ENCODE results near the gene TRIP6.
"Not testable (repeated sequence)": the region's sequence is repeated elsewhere in the genome, so short reads cannot be mapped to it uniquely, and the experiment has no call there.

Gene TRIP6

DNA sequence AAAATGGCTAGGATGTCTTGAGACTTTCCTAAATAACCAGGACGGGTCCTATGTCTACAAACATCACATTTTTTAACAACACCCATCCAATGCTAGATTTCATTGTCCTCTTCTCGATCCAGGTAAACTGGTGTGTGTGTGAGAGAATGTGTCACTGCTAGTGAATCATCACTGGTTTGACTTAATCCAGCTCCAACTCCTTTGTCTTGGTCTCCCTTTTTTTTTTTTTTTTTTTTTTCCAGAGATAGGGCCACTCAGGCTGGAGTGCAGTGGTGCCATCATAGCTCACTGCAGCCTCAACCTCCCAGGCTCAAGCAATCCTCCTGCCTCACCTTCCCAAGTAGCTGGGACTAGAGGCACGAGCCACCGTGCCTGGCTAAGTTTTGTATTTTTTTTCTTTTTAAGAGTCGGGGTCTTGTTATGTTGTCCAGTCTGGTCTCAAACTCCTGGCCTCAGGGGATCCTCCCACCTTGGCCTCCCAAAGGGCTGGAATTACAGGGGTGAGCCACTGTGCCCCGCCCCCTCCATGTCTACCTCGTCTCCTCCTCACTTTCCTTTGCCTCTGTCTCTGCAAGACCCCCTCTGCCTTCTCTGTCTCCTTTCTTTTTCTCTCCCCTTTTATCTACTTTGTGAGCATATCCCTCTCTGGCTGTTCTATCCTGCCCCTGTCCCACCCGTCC is 24.5 kb downstream of the TRIP6 start:
- no peak for DNase-seq

DNA sequence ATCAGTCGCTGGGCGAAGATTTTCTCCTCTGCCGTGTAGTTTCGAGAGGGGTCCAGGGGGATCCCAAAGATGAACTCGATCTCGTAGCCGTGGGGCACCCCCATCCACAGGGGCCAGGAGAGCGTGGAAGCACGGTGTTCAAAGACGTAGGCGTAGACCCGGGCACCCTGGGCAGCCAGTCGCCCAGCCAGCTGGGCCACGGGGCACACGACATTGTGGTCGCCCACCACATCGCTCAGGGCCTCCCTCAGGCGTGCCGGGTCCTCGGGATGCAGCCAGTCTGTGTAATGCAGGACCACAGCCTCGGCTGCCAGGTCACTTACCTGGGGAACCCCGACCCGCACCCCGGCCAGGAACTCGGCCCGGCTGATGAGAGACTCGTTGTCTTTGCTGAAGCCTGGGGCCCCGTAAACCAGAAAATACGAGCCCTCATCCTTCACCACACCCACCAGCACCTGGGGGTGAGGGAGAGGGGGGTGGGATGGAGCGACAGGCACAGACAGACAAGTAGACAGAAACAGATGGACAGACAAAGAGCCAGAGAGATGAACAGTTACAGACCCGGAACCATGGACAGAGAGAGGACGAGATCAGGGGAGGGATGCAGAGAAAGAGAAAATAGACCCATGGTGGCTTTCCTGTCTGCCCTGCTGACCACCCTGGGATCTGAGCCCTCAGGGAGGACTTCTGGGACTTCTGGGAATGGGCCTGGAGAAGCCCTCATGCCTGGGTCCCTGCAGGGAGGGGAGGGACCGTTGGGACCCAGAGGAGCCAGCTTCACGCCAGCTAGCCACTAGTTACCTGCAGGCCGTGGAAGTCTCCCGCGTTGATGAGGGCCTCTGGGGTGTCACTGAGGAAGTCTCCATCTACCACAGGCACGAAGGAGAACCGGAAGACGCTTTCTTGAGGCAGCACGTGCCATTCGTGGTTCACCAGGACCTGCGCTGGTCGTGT is 25.5 kb downstream of the TRIP6 start:
- no peak for DNase-seq

DNA sequence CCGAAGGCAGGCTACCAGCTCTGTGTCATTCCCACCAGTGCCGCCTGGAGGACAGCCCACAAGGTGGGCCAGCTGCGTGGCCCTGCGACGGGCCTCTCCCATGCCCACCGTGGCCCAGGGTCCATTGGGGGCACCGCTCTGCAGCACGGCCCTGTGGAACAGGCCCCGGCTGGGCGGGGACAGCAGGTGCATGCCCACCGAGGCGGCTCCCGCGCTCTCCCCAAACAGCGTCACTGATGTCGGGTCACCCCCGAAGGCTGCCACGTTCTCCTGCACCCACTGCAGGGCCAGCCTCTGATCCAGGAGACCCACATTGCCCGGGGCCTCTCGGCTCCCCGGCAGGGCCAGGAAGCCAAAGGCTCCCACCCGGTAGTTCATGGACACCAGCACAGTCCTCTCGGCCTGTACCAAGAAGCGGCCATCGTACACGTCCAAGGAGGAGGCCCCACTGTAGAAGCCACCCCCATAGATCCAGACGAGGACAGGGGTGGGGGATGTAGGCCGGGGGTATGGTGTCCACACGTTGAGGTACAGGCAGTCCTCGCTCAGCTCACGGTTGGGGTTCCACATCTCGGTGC is 26.2 kb downstream of the TRIP6 start:
- DNase-seq = no peak

DNA sequence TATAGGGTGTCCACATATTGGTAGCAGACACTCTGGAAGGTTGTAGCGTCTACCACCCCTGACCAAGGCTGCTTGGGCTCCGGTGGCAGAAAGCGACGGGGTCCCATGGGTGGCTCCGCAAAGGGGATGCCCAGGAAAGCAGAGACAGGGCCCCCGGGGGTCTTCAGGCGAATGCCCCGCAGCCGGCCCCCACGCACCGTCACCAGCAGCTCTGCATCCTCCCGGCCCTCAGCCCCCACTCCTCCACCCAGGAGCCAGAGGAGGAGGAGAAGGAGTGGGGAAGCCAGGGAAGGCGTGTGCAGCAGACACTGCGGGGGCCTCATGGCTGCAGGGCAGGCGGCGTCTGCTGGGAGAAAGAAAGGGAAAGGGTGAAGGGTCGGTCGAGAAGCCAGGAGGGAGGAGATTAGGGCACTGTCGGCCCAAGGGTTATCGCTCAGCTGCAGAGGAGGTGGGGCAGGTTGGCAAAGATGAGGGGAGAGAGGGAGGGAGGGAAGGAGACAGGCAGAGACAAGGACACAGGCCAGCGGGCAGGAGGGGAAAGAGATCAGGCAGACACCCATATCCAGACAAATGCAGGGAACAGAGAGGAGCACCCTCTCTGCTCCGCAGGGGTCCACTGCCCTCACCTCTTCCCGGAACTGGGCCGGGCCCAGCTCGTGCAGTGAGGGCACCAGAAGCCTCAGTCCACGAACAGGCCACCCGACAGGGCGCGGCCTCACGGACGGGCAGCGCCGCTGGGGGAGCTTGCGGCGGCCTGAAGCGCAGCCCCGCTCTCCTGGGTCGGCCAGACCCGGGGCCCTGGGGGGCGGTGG is 26.9 kb downstream of the TRIP6 start:
- DNase-seq = no peak

DNA sequence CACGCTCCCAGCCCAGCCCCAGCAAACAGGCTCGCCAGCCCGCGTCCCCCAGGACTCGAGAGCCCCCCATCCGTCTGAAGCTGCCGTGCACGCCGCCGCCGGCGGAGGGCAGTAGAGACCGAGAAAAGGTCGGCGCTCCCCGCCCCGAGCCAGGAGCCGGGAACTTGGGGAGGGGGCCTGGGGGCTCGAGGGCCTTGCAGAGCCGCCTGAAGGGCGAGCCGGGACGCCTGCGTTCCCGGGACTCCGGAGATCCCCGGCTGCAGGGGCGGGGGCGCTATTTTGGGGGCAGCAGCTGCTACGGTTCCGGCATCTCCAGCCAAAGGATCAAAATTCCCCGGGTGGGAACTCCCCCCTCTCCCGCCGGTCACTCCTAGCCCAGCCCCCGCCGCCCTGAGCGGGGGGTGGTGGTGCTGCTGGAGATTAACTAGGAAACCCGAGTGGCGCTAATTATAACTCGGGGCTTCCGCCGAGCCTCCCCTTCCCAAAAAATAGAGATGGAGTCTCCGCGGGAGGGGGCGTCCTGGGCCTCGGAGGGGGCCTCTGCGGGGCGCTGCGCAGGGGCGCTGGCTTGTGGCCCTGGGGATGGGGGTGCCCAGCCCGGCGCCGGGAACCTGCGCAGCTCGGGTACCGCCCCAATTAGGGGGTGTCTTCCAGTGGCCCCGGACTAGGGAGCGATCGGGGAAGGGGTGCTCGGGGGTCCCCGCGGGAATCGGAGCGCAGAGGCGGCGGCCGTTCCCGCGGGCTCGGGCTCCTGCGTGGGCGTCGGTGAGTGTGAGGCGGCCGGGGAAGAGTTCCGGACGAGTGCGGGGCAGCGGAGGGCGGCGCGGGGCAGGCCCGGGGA is 27.9 kb downstream of the TRIP6 start:
- peak; percentile 18 to 40 for DNase-seq

DNA sequence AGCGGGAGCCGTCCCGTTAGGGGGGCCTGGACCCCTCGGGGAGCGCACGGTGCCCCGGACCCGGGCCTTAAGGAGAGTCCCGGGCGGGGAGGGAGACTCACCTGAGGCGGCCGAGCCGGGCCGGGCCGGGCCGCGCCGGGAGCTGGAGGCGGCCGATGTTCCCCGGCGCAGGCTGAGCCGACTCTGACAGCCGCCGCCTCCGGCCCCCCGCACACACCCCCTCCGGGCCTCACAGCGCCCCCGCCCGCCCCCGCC is 28.4 kb downstream of the TRIP6 start, which contains the start of gene ACHE:
TSS of gene ACHE (minus strand) at position 188 of the 255 bp plus-strand sequence. CDS start 1,656 bp downstream, outside the sequence.
- no peak for DNase-seq

DNA sequence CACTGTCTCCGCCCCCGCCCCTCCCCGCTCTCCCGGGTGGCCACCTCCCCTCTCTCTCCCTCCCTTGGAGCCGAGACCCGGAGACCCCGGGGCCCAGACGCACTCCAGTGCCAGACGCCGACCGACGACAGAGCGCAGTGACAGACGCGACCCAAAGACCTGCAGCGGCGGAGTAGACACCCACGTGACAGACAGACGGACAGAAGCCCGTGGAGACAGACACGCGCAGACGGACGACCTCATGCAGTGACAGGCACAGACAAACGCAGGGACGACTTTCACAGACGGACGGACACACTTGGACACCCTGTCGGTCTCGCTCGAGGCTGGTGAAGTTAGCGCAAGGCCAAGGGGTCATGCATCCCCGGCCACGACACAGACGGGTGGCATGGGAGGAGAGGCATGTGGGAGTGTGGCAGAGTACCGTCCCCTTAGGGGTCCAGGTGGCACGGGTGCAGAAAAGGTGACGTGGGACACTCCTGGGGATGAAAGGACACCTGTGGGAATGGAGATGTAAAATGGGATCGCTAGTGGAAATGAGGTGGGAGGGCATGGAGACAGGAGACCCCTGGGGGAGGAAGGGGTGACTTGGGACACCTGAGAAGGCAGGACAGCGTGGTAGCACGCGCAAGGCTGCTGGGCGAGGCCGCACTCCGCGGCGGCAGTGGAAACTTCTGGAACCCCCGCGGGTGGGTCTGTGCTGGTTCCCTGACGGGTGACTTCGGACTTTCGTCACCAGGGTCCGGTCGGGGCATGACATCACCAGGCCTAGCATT is 29.0 kb downstream of the TRIP6 start:
- DNase-seq = peak; percentile 17 to 35

DNA sequence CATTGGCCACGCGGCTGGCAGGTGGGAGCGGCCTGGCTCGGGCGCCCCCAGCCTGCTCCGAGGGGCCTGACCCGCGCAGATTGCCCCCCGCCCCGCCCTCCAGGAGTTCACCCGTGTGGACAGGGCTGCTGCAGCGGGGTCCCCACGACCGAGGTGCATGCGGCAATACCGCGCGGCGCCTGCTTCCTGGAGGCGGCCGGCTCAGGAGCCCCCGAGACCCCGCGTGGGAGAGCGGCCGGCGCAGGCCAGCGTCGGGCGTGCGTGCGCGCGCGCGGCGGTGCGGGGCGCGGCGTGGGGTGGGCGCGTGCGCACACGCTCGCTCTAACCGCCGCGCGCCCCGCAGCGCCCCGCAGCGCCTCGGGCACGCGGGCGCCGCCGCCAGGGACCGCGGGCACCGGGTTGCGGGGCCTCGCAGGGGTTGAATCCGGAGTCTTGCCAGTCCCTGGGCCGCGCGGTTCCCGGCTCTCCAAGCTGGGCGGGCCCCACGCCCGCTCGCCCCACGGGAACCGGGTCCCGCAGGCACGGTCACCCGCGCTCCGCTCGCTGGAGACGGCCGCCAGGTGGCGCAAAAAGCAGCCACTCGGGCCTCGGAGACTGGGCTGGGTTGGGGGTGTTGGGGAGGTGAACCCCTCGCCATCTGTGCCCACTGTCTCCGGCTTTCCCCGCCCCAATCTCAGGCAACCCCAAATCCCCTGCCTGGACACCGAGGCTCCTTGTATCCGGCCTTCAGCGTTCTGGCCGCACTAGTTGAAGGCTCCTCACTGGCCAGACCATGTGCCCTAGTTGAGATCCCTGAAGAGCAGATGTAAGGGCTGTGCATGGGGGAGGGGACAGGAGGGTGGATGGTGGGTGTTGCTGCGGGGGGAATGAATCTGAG is 29.8 kb downstream of the TRIP6 start:
- DNase-seq = peak; percentile 44 to 51

DNA sequence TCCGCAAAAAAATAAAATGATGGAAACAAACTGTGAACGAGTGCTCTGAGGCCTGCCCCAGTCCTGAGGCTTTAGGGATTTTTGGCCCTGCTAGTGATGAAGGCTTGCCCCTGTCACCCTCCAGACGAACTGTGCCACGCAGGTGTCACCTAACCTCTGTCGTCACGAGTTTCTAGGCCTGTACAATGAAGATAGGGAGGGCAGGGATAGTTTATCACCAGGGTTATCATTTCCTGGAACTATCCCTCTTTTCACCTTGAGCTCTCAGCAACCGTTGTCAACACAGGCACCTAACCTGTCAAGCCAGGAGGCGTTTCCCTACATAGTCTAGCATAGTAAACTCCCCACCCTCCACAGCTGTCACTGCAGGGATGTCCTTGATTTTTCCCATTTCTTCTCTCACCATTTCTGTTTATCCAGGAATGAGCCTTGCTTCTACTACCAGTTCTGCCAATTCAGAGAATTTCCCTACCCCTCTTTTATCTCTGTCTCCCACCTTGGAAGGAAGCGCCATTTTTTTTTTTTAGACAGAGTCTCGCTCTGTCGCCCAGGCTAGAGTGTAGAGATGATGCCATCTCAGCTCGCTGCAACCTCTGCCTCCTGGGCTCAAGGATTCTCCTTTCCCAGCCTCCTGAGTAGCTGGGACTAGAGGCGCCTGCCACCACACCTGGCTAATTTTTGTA is 30.7 kb downstream of the TRIP6 start:
- DNase-seq = no peak

DNA sequence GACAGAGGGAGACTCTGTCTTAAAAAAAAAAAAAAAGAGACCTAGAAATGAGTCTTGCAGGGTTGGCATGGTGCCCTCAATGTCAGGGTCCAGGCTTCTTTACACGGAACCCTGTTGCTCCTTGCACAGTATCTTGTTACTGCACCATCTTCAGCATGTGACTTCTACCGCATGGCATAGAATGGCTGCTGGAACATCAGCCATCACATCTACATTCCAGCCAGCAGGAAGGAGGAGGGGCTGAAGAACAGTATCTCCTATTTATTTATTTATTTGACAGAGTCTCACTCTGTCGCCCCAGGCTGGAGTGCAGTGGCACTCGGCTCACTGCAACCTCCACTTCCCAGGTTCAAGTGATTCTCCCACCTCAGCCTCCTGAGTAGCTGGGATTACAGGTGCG is 32.2 kb downstream of the TRIP6 start:
- no peak for DNase-seq

DNA sequence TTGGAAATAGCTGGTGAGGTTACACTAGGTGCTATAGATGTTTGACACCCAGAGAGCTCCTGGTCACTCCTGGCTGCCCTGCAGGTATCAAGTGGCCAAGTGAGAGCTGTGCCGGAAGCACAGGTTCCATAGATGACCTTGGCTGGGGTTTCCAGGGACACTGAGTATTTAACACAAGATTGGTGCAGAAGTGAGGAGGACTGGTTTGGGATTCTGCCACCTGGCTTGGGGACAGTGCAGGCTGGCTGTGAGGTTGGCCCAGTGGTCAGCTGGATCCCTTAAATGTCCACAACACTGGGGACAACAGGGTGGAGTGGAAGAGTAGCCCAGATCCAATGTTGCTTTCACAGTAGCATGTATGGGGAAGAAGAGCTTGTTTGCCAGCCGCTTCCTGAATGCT is 33.8 kb downstream of the TRIP6 start:
- no peak for DNase-seq

DNA sequence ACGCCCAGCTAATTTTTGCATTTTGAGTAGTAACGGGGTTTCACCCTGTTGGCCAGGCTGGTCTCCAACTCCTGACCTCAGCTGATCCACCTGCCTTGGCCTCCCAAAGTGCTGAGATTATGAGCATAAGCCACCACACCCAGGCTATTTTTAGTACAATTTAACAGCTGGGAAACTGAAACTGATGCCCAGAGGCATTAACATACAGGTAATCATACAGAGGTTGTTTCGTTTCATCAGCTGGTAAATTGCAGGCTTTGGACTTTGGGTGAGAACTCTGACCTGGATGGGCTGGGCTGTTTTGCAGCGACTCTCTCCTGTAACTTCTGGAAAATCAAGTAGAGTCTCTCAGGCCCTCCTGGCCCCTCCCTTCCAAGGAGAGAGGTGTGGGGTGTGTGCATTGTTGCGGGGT is 34.7 kb downstream of the TRIP6 start:
- DNase-seq = no peak

DNA sequence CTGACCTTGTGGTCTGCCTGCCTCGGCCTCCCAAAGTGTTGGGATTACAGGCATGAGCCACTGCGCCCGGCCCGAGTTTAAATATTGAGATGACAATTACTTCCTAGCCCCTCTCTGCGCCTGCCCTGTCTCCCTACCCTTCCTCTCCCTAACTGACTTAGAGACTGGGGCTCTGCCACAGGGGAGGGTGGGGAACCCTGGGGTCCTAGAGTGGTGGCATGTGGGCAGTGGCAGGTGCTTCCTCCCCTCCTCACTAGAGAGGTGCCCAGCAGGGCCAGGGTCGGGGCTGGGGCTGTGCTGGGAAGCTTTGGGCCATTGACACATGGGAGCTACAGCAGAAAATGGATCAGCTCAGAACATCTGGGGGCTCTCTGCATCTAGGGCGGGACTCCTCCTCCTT is 35.5 kb downstream of the TRIP6 start:
- DNase-seq = no peak

DNA sequence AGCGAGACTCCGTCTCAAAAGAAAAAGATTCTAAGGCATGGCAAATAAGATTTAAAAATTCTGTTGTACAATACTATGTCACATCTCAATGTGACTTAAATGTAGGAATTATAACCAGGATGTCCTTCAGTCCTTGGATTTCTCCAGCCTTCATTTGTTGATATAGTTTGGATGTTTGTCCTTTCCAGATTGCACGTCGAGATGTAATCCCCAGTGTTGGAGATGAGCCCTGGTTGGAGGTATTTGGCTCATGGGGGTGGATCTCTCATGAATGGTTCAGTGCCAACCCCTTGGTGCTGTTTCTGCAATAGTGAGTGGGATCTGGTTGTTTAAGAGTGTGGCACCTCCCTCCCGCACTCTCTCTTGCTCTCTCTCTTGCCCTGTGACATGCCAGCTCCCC is 41.3 kb downstream of the TRIP6 start:
- DNase-seq = no peak

DNA sequence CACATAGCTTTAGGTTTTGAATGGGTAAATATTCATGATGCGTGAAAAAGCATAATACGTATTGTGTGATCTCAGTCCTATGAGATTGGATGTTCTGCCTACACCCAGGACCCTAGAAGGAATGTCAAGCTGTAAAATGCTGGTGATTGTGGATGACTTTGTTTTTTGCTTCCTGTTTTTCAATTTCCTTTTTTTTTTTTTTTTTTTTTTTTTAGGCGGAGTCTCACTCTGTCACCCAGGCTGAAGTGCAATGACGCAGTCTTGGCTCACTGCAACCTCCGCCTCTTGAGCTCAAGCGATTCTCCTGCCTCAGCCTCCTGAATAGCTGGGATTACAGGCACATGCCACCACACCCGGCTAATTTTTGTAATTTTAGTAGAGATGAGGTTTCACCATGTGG is 43.3 kb downstream of the TRIP6 start:
- DNase-seq = not testable (repeated sequence)

DNA sequence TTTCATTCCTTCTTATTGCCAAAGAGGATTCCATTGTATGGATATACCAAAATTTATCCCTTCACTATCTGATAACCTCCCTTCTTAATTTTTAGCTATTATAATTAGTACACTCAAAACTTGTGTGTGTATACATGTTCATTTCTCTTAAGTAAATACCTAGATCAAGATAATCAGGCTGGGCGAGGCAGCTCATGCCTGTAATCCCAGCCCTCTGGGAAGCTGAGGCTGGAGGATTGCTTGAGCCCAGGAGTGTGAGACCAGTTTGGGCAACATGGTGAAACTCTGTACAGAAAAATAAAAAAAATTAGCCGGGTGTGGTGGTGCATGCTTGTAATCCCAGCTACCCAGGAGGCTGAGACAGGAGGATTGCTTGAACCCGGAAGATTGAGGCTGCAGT is 44.3 kb downstream of the TRIP6 start:
- DNase-seq = no peak

DNA sequence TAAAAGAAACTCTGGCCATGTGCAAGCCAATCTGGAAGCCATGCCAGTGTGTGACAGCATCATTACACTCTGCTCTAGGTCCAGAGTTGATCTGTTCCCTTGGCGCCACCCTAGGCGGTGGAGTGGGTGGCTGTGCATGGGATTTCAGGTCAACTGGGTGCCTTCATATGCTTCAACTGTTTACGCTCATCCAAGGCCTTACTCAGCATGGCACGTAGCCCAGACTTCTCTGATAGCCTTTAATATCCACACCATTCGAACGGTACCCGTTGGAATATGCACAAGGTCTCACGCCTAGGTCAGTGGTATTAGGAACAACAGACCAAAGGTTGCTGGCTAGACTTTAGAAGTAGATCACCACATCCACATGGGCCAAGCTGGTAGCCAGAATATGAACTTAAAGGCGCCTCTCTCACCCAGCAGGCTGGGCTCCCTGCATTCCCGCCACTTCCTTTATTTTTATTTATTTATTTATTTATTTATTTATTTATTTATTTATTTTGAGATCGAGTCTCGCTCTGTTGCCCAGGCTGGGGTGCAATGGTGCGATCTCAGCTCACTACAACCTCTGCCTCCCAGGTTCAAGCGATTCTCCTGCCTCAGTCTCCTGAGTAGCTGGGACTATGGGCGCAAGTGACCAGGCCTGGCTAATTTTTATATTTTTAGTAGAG is 47.2 kb downstream of the TRIP6 start:
- no peak for DNase-seq

DNA sequence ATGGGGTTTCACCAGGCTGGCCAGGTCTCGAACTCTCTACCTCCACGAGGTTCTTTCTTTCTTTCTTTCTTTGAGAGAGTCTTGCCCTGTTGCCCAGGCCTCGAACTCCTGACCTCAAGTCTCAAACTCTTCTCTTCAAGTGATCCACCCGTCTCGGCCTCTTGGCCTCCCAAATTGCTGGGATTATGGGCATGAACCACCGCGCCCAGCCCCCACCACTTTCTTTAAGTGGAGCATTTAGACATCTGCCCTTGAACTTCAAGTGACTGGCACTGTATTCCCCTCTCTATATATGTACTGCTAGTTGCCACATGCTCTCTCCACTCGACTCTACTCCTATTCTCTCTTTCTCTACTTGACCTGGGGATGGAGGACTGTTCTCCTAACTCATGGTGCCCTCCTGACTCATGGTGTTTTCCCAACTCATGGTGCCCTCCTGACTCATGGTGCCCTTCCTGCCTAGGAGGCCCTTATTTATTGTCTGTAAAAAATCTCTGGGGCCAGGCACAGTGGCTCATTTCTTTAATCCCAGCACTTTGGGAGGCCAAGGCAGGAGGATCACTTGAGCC is 47.8 kb downstream of the TRIP6 start:
- no peak for DNase-seq

DNA sequence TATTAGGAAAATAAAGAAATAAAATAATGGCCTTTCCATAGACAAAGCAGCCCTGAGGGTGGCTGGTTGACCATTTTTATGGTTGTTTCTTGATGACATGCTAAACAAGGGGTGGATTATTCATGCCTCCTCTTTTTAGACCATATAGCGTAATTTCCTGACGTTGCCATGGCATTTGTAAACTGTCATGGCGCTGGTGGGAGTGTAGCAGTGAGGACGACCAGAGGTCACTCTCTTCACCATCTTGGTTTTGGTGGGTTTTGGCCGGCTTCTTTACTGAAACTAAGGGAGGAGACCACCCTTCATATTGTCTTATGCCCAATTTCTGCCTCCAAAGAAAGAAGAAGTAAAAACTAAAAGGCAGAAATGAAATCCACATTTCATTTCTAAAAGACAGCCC is 52.1 kb downstream of the TRIP6 start:
- DNase-seq = not testable (repeated sequence)
